GM21825 (cell line): ENCODE data around the gene AGGF1.
"Not testable (repeated sequence)": the region's sequence is repeated elsewhere in the genome, so short reads cannot be mapped to it uniquely, and the experiment has no call there.

ENCODE experiments used
- ATAC-seq: cut with Tn5 transposase; IDR thresholded peaks from one replicate; pipeline ENCODE4 v1.9.1; 2021; ENCODE audit warnings: mild to moderate bottlenecking, moderate library complexity; ENCODE audit not compliant: unreplicated experiment

The AGGF1 gene

DNA sequence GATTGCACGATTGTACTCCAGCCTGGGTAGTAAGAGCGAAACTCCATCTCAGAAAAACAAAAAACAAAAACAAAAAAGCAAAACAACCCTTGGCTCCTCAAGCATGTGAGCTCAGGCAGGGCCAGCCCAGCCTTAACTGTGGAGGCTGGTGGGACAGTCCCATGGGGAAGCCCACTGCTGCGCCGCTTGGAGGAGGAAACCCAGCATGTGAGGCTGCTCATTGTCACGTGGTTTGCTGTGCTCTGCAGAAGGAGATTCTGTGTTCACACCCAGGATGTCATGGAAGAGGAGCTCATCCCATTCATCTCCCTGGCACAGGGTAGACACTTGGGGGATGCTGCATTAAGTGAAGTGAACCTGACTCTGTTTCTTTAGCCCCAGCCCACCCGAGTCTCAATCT, 52.9 kb downstream of the AGGF1 start:
- no peak for ATAC-seq

DNA sequence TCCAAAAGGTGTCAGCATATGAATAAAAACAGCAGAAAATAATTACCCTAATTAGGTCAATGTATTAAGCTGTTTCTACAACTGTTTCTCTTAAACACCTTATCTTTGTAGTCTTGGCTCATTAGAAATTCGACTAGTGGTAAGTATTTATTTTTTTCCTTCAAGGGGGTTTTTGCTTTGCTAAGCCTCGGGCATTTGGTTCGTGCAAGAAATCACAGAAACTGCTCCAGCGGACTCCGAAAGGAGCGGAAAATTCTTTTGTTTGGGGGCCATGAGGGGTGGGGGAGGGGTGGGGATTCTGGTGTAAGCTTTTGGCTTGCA, 56.1 kb downstream of the AGGF1 start:
- ATAC-seq, result no peak

DNA sequence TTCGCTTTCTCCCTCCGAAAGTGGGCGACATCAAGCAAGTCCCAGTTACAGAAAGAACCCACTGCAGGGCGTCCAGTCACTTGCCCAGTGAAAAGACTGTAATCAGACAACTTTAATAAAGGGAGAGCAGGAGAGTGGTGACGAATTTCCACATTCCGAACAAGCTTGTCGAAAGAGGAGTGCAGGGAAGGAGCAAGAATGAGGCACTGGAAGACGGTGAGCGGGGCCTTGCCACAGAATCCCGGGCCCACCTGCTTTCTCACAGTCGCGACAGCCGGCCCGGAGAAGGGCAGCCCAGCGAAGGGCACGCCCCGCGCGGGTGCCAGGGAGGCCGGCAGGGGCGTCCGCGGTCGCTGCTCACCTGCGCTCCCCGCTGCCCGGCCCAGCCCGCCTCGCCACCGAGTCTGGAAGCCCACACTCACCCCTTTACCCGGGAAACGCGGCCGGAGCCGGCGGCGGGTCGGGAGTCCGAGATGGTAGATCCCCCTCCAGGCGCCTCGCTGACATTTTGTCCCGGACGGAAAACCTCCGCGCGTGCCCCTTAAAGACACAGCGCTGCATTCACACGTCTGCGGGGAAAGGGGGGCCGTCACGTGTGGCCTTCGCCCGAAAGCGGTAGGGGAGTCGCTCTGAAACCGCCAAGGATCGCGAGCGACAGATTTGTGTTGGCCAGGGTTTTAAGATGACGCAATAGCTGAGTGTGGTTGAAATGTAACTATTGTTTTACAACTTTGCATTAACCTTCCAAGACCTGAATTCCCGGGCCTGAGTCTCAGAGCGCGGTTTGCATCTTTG, 56.7 kb downstream of the AGGF1 start, which contains the start of gene ZBED3:
Gene ZBED3, minus strand, starts transcription at position 597 of the 795 bp plus-strand sequence. CDS start 9,407 bp downstream, outside the sequence.
- peak; percentile 55 for ATAC-seq

DNA sequence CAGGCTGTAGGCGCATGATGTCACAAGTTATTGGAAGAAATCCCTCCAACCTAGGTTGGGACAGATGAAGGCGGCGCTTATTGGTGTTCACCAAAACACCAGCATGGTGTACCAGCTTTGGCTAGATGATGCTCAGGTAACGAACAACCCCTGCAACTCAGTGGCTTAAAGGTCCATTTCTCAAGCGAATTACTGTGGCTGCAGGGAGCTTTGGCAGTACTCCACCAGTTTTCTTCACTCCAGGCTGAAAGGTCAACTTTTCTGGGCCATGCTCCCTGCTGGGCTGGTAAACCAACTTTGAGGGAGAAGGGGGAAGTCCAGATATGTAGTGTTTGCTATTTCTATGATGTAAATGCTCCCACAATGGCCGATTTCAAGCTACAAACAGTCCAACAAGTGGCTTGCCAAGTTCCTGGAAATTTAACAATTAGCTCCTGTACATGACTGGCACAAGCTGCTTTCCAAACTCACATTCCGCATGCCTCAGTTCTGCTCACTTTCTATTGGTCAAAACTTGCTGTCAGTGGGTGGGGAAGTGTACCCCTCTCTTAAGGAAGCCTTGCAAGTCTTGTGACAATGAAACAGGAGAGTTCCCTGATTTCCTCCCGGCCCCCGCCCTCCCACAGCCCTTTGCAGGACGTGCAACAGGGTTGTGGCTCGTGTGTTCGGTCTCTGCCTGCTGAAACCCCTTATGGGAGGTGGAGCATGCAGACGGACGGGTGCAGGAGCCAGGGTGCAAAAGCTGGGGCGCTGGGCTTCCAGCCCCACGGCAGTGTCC, 57.5 kb downstream of the AGGF1 start:
- no peak for ATAC-seq

DNA sequence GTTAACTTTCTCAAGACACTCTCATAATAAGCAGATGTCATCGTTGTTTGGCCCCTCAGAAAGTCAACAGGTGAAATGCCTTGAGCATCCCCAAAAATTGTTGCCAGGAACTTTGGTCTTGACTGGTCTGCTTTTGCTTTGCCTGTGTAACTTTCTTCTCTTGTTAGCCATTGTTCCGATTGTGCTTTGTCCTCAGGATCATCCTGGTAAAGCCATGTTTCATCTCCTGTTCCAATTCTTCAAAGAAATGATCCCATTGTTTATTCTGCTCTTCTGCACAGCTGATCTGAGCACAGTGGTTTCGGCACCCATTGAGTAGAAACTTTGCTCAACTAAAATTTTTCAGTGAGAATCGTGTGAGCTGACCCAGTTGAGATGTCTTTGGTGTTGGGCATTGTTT, 65.0 kb downstream of the AGGF1 start:
- no peak for ATAC-seq

DNA sequence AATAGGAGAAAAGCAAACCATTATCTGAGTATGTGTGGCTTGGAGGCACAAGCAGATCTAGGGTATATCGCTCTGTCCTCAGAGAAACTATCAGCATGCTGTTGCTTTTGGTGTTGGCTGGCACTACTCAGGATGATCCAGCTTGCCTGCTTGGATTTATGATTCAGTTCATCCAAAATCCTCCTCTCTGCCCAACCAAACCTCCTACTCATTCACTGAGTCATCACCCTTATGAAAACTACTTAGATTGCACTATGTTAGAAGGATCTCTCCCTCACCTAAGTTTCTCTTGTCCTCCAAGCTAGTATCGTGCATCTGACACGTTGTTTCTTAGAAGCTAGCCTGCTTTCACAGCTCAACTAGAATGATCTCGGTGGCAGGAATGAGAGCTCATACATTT, 71.1 kb downstream of the AGGF1 start:
- no peak for ATAC-seq

DNA sequence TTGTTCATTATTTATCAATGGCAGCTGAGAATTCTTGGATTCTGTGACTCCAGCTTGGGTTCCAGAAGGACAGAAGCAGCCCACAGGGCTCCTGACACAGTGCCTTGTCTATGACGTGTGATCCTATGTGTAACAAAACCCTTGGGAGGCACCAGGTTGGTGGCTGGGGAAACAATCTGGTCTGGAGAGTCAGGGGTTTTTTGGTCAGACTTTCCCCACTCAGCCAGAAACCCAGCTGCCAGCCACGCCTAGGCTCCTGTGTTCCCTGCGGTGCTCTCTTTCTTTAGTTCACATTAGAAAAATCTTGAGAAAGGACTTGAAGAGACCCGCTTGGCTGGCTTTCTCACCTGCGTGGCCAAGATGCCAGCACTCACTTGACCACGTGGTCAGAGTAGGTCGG, 72.3 kb downstream of the AGGF1 start:
- ATAC-seq, result no peak

DNA sequence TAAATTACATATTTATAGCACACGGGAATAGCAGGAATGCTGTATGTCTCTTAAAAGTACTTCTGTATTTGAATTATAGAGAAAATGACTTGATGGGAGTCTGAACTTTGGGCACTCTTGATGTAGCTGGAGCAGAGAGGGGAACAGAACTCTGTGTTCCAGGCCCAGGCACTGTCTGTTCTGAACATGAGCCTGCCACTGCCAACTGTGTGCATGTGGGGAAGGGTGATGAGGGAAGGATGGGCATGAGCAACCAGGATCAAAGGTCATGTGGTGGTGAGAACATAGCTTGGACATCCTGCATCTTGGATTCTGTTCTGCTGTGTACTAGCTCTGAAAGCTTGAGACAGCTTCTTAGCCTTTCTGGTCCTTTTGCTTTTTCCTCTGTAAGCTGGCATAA, 73.3 kb downstream of the AGGF1 start:
- ATAC-seq, result no peak

DNA sequence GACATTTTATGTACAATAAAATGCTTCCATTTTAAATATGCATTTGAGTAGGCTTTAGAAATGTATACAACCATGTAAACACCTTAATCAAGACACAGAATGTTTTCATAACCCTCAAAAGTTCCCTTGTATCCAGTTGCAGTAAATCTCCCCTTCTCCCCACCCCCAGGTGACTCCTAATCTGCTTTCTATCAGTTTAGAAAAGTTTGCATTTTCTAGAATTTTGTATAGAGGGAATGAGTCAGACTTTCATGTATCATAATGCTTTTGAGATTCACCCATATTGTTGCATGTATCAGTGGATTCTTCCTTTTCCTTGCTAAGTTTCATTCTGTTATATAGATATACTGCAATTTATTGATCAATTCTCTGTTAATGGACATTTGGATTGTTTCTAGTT, 74.6 kb downstream of the AGGF1 start:
- no peak for ATAC-seq

DNA sequence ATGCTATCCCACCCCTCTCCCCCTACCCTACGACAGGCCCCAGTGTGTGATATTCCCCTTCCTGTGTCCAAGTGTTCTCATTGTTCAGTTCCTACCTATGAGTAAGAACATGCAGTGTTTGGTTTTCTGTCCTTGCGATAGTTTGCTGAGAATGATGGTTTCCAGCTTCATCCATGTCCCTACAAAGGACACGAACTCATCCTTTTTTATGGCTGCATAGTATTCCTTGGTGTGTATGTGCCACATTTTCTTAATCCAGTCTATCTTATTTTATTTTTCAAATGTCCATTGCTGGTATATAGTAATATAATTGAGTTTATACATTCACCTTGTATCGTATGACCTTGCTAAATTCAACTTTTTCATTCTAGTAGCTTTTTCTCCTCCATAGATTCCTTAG, 76.8 kb downstream of the AGGF1 start:
- ATAC-seq, result not testable (repeated sequence)
